ENCODE measurements around the gene SGTB.

The SGTB gene

GRCh38 chr5:65721720-65722574, at the start of gene SGTB, which contains the start of gene NLN:
TSS of gene SGTB (minus strand) at chr5:65722109. CDS start at chr5:65720807, 1,302 bp downstream.
TSS of gene NLN (plus strand) at chr5:65722205. CDS start at chr5:65722374, 169 bp downstream.
- Histone ChIP-seq H2AFZ (ENCODE audit: low read depth, low read length) (peak within 1 kb of the TSS; percentile 71), H3K27me3 (ENCODE audit: low read depth, low read length) (no peaks in the 10 kb centered on the region), H3K4me1 (ENCODE audit: low read length) (peaks cover 21% of the 10 kb centered on the region), H3K27ac (ENCODE audit: low read length) (peak within 1 kb of the TSS; percentile 71), H4K20me1 (ENCODE audit: insufficient read depth, low read length) (no peaks in the 10 kb centered on the region), H3K9ac (ENCODE audit: low read length) (peak within 1 kb of the TSS; percentile 89), H3K9me3 (ENCODE audit: insufficient read depth, low read length) (no peaks in the 10 kb centered on the region), H3K36me3 (replicated peaks; ENCODE audit: low read depth, low read length) (peaks cover 15% of the 10 kb centered on the region), H3K4me2 (ENCODE audit: low read length) (peak within 1 kb of the TSS; percentile 95), H3K79me2 (ENCODE audit: low read length) (peaks cover 63% of the 10 kb centered on the region), H3K4me3 (ENCODE audit: low read length) (peak within 1 kb of the TSS; percentile 95)
- TF ChIP-seq EZH2phosphoT487 (IDR thresholded peaks at IDR 0.05; ENCODE audit: low read depth) (no peak), CTCF (IDR thresholded peaks at IDR 0.05; ENCODE audit: low read depth, low read length) (no peak)

DNA sequence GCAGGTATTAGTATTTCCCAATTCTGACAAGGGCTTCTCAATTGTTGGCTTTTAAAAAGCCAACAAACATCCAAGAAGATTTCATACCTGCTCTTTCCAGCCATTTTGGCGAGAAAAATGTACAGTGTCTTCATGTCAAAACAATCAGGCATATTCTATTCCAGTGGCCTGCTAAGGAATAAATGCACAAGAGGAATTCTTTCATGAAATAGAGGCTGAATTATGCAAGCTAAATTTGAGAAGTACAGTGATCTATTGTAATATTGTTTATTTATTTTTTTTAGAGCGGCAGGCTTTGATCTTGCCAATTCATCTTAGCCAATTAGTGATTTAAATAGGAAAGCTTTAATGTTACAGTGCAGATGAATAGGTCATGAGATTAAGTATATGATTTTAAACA, 49.4 kb upstream of the SGTB start:
- H3K36me3 ChIP-seq (replicated peaks; ENCODE audit: low read depth, low read length) = no peaks in the 10 kb centered on the region
- H2AFZ ChIP-seq (ENCODE audit: low read depth, low read length) = no peak overlapping the region
- no peaks in the 10 kb centered on the region for H3K27me3 ChIP-seq (ENCODE audit: low read depth, low read length)
- no peak overlapping the region for H3K9ac ChIP-seq (ENCODE audit: low read length)
- no peaks in the 10 kb centered on the region for H4K20me1 ChIP-seq (ENCODE audit: insufficient read depth, low read length)
- H3K79me2 ChIP-seq (ENCODE audit: low read length) = no peaks in the 10 kb centered on the region
- no peak overlapping the region for H3K4me3 ChIP-seq (ENCODE audit: low read length)
- H3K4me1 ChIP-seq (ENCODE audit: low read length) = peaks cover 6% of the 10 kb centered on the region
- H3K9me3 ChIP-seq (ENCODE audit: insufficient read depth, low read length) = no peaks in the 10 kb centered on the region
- H3K4me2 ChIP-seq (ENCODE audit: low read length) = no peak overlapping the region
- H3K27ac ChIP-seq (ENCODE audit: low read length) = no peak overlapping the region
- TF ChIP-seq EZH2phosphoT487 (IDR thresholded peaks at IDR 0.05; ENCODE audit: low read depth) = no peak
- TF ChIP-seq CTCF (IDR thresholded peaks at IDR 0.05; ENCODE audit: low read depth, low read length) = no peak

DNA sequence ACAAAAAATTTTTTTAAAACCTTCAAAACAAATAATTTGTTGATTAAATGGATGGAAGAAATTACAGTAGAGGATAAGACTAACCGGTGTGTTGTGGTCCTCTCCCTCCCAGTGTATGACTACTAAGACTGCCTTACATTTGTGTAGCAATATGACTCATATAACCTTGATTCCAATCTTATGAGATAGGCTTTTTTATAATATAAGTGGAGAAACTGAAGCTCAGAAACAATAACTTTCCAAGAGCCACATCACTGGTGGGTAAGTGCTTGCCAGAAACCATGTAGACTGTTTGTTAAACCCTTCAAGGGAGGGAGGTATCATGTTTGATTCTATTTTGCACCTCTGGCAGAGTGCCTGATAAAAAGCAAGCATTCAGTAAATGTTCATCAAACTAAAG, 47.6 kb upstream of the SGTB start:
- TF ChIP-seq EZH2phosphoT487 (IDR thresholded peaks at IDR 0.05; ENCODE audit: low read depth) (no peak), CTCF (IDR thresholded peaks at IDR 0.05; ENCODE audit: low read depth, low read length) (no peak)
- Histone ChIP-seq H4K20me1 (ENCODE audit: insufficient read depth, low read length) (no peaks in the 10 kb centered on the region), H3K79me2 (ENCODE audit: low read length) (no peaks in the 10 kb centered on the region), H3K9me3 (ENCODE audit: insufficient read depth, low read length) (no peaks in the 10 kb centered on the region), H2AFZ (ENCODE audit: low read depth, low read length) (no peak overlapping the region), H3K27me3 (ENCODE audit: low read depth, low read length) (no peaks in the 10 kb centered on the region), H3K9ac (ENCODE audit: low read length) (no peak overlapping the region), H3K27ac (ENCODE audit: low read length) (no peak overlapping the region), H3K4me2 (ENCODE audit: low read length) (no peak overlapping the region), H3K36me3 (replicated peaks; ENCODE audit: low read depth, low read length) (no peaks in the 10 kb centered on the region), H3K4me1 (ENCODE audit: low read length) (peaks cover 10% of the 10 kb centered on the region), H3K4me3 (ENCODE audit: low read length) (no peak overlapping the region)

DNA sequence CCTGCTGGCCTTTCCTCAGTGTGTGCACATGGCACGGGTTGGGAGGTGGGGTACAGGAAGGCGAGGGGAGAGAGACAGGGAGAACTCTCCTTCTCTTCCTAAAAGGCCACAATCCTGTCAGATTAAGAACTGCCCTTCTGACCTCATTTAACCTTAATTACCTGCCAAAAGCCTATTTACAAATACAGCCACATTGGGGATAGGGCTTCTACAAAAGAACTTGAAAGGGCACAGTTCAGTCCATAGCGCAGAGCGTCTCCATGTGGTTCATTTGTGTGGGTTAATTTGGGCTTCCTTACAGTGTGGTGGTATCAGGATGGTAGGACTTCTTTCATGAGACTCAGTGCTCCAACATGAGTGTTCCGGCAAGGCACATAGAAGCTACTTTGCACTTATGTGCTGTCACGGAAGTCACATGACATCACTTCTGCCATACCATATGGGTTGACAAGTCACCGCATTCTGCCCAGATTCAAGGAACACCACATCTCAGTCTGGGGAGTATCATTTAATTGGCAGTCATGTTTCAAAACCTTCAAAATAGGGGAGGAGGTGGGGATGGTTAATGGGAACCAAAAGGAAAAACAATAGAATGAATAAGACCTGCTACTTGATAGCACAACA, 46.9 kb upstream of the SGTB start:
- H3K36me3 ChIP-seq (replicated peaks; ENCODE audit: low read depth, low read length) = no peaks in the 10 kb centered on the region
- no peak for TF ChIP-seq CTCF (IDR thresholded peaks at IDR 0.05; ENCODE audit: low read depth, low read length)
- TF ChIP-seq EZH2phosphoT487 (IDR thresholded peaks at IDR 0.05; ENCODE audit: low read depth) = no peak
- no peaks in the 10 kb centered on the region for H3K79me2 ChIP-seq (ENCODE audit: low read length)
- H3K4me2 ChIP-seq (ENCODE audit: low read length) = no peak overlapping the region
- H3K4me1 ChIP-seq (ENCODE audit: low read length) = peaks cover 4% of the 10 kb centered on the region; the same call in 1 of the 2 replicates
- H2AFZ ChIP-seq (ENCODE audit: low read depth, low read length) = no peak overlapping the region
- no peaks in the 10 kb centered on the region for H4K20me1 ChIP-seq (ENCODE audit: insufficient read depth, low read length)
- no peak overlapping the region for H3K27ac ChIP-seq (ENCODE audit: low read length)
- H3K4me3 ChIP-seq (ENCODE audit: low read length) = no peak overlapping the region
- H3K9ac ChIP-seq (ENCODE audit: low read length) = no peak overlapping the region
- H3K9me3 ChIP-seq (ENCODE audit: insufficient read depth, low read length) = no peaks in the 10 kb centered on the region
- H3K27me3 ChIP-seq (ENCODE audit: low read depth, low read length) = no peaks in the 10 kb centered on the region
